HG03066 (cell line): ENCODE measurements around the gene GALNT9.

Experiments
- ATAC-seq: cut with Tn5 transposase; IDR thresholded peaks from one replicate; pipeline ENCODE4 v1.9.1; 2021; ENCODE audit warnings: low read depth; ENCODE audit not compliant: unreplicated experiment

GALNT9 gene

GRCh38 chr12:132239796-132240668 lies 89.4 kb downstream of the GALNT9 start:
- ATAC-seq: no peak

- ATAC-seq: no peak
Measured at GRCh38 chr12:132239392-132239791, 90.0 kb downstream of the GALNT9 start.

GRCh38 chr12:132238884-132239283 lies 90.5 kb downstream of the GALNT9 start:
- no peak for ATAC-seq

DNA sequence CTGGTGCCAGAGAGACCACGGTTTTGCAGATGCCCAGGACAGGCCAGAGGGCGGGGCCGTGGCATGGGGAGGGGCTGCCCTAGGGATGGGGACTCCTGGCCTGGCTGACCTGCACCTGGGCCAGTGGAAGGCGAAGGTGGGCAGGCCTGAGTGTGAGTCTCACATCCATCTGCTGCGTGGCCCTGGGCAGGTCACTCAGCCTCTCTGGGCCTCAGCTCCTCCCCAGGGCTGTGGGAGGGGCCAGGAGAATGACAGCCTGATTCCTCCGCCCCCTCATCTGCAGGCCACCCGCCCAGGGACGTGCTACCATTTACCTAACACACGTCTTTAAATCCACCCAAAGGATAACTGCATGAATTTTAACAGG lies 90.9 kb downstream of the GALNT9 start:
- no peak for ATAC-seq

DNA sequence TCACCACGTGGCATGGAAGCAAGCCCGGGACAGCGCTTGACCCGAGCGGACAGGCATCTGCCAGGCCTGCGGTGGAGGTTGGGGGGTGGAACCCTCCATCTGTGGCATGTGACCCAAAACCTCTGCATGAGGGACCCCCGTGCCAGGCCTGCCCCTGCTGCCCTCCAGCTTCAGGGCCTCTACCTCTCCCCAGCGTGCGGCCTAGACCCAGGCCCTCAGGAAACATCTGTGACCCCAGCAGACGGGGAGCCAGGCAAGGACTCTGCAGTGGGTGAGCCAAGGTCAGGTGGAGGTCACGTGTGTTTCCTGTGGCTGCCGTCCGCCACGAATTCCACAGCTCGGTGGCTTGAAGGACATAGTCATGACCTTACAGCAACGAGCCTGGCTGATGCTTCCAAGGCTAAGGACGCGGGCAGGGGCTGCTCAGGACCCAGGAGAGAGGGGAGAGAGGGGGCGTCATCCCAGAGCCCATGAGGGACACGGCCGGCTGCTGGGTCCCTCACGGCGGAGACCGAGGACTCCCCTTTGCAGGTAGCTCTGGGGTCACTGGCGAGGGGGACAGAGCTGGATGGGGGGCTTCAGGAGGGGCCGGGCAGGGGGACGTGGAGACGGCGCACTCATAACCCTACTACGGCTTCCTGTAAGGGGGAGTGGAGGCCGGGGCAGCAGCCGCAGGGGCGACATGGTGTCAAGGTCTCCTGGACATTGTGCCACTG lies 91.5 kb downstream of the GALNT9 start:
- ATAC-seq: no peak

DNA sequence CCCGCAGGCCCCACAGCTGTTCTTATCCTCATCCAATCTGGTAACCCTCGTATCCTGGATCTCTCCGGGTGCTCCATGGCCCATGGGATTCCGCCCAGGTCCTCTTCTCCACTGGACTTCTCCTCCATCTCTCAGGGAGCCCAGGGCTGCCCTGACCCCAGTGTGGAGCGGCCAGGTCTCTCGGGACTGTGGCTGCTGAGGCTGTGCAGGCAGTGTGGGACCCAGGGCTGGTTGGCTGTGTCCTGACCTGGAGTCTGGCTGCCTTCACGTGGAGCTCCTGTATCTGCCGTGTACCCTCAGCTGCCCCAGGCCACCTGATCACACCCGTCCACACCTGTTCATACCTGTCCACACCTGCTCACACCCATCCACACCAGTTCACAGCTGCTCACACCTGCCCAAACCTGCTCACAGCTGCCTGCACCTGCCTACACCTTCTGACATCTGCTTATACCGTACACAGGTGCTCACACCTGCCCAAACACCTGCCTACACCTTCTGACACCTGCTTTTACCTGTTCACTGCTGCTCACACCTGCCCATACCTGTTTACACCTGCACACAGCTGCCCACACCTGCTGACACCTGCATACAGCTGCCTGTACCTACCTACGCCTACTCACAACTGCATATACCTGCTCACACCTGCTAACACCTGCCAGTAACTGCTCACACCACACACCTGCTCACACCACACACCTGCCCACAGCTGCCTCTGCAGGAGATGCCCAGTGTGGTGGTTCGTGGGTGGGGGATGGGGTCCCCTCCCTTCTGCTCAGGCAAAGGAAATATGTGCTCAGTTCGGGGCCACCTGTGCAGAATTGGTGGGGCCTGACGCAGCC lies 92.2 kb downstream of the GALNT9 start:
- ATAC-seq: no peak

- no peak for ATAC-seq
Measured at GRCh38 chr12:132236129-132236929, 93.1 kb downstream of the GALNT9 start.

DNA sequence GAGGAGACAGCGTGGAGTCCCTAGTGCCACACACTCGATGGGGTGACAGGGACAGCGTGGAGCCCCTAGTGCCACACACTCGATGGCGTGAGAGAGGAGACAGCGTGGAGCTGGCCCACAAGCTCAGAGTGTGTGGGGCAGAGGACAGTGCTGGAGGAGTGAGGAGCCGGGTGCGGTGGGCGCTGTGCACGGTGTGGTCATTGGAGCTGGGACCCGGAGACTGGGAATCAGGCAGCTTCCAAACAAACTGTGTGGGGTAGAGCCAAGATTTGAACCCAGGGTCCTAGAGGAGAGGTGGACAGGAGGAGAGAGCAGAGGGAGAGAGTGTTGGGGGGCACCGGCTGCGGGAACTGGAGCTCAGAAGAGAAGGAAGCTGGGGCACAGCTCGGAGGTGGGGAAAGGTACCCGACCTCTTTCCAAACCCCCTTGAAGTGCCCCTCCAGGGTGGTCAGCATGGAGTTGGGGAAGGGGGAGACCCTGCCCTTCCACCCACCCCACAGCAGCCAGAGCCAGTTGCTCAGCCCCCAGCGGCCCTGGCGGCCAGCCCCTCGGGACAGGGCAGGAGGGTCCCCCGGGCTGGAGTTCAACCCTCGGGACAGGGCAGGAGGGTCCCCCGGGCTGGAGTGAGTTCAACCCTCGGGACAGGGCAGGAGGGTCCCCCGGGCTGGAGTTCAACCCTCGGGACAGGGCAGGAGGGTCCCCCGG lies 94.1 kb downstream of the GALNT9 start:
- ATAC-seq: no peak

DNA sequence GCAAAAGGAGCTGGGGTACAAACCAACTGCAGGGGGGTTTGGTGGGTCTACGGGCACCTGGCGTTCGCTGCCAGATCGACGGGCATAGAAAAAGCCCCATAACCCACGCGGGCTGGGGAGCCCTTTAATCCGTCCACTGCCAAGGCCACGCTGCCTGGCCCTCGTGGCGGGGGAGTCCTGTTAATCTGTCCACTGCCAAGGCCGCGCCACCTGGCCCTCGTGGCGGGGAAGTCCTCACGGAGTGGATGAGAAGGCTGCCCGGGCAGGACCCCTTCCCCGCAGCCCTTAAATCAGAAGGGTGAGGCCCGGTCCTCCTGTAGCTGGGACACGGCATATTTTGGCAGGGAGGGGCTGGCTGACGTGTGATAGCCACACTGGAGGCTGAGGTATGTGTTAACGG lies 99.0 kb downstream of the GALNT9 start:
- ATAC-seq: no peak

DNA sequence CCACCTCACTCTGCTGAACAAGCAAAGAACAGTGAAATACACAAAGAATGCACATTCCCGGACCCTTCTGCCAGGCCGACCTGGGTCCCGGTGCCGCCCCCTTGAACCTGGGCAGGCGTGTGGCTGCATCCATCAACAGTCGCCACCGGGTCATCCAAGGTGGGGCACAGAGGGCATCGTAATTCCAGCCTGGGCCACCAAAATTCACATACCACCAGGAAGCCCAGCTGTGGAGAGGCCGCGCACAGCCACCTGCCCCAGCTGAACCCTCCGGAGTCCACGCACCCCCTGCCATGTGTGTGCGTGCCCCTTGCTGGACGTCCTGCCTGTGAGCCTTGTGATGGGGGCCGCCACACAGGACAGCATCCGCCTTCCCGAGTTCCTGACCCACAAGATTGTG lies 99.5 kb downstream of the GALNT9 start:
- ATAC-seq: no peak

- no peak for ATAC-seq
Measured at GRCh38 chr12:132229193-132229760, 100.1 kb downstream of the GALNT9 start.

DNA sequence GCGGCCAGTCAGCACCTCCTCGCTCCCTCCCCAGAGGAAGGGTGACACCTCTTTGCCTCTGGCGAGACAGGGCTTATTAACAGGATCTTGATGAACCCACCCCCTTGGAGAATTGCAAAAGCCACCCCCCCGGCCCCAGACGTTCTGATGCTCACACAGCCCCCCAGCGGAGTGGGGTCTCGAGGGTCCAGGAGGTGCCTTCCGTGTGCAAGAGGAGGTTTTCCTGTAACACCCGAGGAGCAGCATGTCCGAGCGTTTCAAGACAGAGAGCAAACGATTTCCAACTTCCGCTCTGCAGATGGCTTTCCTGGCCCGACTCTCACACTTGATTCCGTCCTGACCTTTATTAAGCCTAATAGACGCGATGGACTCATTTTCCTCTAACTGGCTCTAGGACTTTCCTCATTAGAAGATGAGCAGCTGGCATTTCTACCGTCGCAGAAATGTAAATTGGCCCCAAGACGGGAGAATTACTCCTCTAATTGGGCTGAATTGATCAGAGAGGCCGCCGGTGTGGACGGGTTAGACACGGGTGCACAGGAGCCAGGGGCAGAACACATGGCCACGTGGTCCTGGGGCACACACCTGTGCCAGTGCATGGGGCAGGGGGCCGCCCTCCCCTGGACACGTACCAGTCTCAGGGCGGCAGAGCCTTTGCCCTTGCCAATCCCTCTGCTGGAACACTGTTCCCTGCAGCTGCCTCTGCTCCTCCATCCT lies 100.8 kb downstream of the GALNT9 start:
- no peak for ATAC-seq

DNA sequence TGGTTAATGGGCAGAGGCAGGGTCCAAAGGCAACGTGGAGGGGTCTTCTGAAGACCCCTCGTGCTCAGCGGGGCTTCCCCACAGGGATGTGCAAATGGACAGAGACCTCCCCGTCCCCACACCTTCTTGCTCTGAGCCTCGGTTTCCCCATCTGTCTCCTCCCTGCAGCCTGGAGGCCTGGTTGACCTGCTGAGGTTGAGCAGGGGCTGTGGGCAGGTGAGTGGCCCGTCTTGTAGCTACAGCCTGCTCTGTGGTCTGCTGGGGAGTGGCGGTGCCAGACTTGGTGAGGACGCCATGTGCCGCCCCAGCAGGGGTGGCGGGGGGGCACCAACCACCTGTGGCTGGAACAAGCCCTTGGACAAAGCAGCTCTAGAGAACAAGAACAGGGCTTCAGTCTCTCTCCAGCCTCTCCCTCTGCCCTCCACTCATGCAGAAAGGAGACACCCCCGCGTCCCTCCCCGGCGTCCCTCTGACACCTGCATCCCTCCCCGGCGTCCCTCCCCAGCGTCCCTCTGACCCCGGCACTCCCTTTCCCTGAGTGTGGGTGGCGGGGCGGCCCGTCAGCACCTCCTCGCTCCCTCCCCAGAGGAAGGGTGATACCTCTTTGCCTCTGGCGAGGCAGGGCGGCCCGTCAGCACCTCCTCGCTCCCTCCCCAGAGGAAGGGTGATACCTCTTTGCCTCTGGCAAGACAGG lies 101.5 kb downstream of the GALNT9 start:
- no peak for ATAC-seq

DNA sequence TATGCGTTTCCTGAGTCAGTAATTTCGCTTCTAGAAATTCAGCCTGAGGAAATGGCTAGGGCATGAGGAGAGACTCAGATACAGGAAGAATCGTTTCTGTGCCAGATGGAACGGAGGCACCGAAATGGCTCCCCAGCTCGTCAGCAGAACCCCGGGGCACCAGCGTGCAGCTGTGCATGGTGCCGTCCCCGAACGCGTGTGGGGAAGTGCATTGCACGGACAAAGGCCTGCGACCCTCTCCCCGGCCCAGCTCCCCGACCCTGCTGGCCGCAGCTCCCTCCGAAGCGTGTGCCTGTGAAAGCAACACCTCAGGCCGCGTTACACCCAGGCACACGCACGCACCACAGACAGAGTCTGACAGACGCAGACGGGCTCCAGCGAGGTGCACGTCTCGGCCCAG lies 102.3 kb downstream of the GALNT9 start:
- ATAC-seq: no peak

GRCh38 chr12:132226604-132227003 lies 102.8 kb downstream of the GALNT9 start:
- ATAC-seq: no peak

DNA sequence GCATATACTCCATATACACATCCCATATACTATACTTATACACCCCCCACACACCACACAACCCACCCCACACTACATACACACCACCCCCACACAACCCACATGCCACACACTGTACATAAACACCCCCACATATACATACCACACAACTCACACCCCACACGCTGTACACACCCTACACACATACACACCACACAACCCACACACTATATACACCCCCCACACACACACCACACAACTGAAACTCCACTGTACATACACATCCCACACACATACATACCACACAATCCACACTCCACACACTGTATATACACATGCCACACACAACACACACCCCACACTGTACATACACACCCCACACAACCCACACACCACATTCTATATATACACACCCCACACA lies 104.2 kb downstream of the GALNT9 start:
- no peak for ATAC-seq

- no peak for ATAC-seq
Measured at GRCh38 chr12:132224484-132224883, 104.9 kb downstream of the GALNT9 start.

DNA sequence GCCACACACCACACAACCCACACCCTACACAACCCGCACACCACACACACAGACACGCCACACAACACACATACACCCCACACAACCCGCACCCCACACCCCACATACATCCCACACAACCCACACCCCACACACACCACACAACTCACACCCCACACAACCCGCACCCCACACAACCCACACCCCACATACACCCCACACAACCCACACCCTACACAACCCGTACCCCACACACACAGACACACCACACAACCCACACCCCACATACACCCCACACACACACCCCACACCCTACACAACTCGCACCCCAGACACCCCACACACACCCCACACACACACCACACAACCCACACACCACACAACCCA lies 106.6 kb downstream of the GALNT9 start:
- no peak for ATAC-seq
